ENCODE measurements around the gene GALNT7. TPM values are rescaled to one million over a fixed set of nuclear protein-coding genes. Genes with fewer than 3 reads are reported as not detected.

GALNT7 gene
- total RNA-seq, 1 donor from 2014 or later = 36.2 TPM

- Mint-ChIP-seq H3K4me3 (no peak overlapping the region), H3K27me3 (ENCODE audit: low read depth) (no peaks in the 10 kb centered on the region), H3K36me3 (ENCODE audit: low read depth) (no peaks in the 10 kb centered on the region), H3K27ac (ENCODE audit: unreplicated experiment) (no peak overlapping the region), H3K4me1 (no peaks in the 10 kb centered on the region), H3K9me3 (no peaks in the 10 kb centered on the region)
- DNase-seq (ENCODE audit: low read depth, low spot score) = no peak
- TF ChIP-seq CTCF (conservative IDR thresholded peaks at IDR 0.05) = no peak
Observed at GRCh38 chr4:173357939-173358338, 189.3 kb downstream of the GALNT7 start.

DNA sequence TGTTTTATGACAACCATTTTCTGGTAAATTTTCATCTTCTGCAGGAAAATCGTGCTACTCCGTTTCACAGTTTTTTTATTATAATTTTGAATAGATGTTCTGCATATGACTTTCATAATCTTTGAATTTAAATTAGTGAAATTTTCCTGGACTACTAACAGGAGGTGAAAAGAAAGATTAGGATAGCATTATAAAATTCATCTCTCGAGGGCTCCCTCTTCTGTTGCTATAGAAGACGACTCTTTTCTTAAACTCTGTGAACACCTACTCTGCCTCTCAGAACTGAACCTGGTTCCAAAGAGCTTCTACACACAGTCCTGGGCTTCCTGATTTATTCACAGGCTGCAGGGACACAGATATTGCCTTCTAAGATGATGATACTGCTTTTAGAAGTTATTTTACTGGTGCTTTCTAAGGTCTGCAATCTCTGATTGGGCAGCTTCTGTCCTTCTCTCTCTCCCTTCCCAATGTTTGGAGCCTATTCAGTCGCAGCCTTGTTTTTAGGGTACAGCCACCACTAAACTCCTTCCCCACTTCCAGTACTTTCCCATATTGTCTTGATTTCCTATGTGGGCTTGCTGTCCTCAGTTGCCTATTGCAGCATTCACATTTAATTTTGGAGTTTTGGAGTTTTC is 192.1 kb downstream of the GALNT7 start:
- Mint-ChIP-seq H3K4me1 (no peaks in the 10 kb centered on the region), H3K36me3 (ENCODE audit: low read depth) (no peaks in the 10 kb centered on the region), H3K27ac (ENCODE audit: unreplicated experiment) (no peak overlapping the region), H3K27me3 (ENCODE audit: low read depth) (no peaks in the 10 kb centered on the region), H3K4me3 (no peak overlapping the region), H3K9me3 (no peaks in the 10 kb centered on the region)
- no peak for DNase-seq (ENCODE audit: low read depth, low spot score)
- peak; percentile 44 for TF ChIP-seq CTCF (conservative IDR thresholded peaks at IDR 0.05)

GRCh38 chr4:173362666-173363065 is 194.1 kb downstream of the GALNT7 start:
- DNase-seq (ENCODE audit: low read depth, low spot score) = no peak
- no peaks in the 10 kb centered on the region for H3K9me3 Mint-ChIP-seq
- no peaks in the 10 kb centered on the region for H3K27me3 Mint-ChIP-seq (ENCODE audit: low read depth)
- no peak overlapping the region for H3K4me3 Mint-ChIP-seq
- H3K36me3 Mint-ChIP-seq (ENCODE audit: low read depth) = no peaks in the 10 kb centered on the region
- H3K4me1 Mint-ChIP-seq = peaks cover 7% of the 10 kb centered on the region
- TF ChIP-seq CTCF (conservative IDR thresholded peaks at IDR 0.05) = no peak
- H3K27ac Mint-ChIP-seq (ENCODE audit: unreplicated experiment) = no peak overlapping the region

DNA sequence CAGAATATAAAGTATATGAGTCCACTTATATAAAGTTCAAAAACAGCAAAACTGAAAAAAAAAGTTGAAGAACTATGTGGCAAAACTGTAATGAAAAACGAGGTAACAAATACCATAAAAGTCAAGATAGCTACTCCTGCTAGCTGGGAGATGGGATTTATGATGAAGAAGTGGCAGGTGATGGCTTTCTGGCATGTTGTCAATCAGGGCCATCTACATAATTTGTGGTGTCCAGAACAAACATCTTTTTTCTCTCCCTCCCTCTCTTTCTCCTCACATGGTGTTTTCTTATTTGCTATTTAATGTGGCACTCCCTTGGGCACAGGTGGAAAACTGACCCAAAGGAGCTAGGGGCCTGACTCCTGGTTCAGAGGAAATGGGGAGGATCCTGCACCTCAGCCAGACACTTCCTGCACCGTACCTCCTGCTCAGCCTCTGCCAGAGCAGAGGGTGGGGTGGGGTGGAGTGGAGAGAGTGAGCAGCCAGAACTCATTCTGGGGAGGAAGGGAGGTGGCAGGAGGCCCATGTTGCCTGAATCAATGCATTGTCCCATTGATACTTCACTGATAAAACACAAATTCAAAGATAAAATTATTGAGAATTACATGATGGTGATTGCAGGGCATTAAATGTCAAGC is 196.9 kb downstream of the GALNT7 start:
- Mint-ChIP-seq H3K4me1 (peaks cover 17% of the 10 kb centered on the region), H3K27me3 (ENCODE audit: low read depth) (no peaks in the 10 kb centered on the region)

GRCh38 chr4:173367285-173367684 is 198.7 kb downstream of the GALNT7 start:
- no peak for TF ChIP-seq CTCF (conservative IDR thresholded peaks at IDR 0.05)
- peak overlapping the region; percentile 77 for H3K4me3 Mint-ChIP-seq
- no peaks in the 10 kb centered on the region for H3K9me3 Mint-ChIP-seq
- peaks cover 22% of the 10 kb centered on the region for H3K4me1 Mint-ChIP-seq
- no peak for DNase-seq (ENCODE audit: low read depth, low spot score)
- H3K36me3 Mint-ChIP-seq (ENCODE audit: low read depth) = no peaks in the 10 kb centered on the region
- H3K27ac Mint-ChIP-seq (ENCODE audit: unreplicated experiment) = no peak overlapping the region
- no peaks in the 10 kb centered on the region for H3K27me3 Mint-ChIP-seq (ENCODE audit: low read depth)

More for the DNA sequence above, 196.9 kb downstream of the GALNT7 start:
- no peak for DNase-seq (ENCODE audit: low read depth, low spot score)
- no peak for TF ChIP-seq CTCF (conservative IDR thresholded peaks at IDR 0.05)
- Mint-ChIP-seq H3K9me3 (no peaks in the 10 kb centered on the region), H3K4me3 (peak overlapping the region; percentile 28), H3K36me3 (ENCODE audit: low read depth) (no peaks in the 10 kb centered on the region), H3K27ac (ENCODE audit: unreplicated experiment) (no peak overlapping the region)
